ENCODE results near the gene FAM25C. TPM values are rescaled to one million over a fixed set of nuclear protein-coding genes. Genes with fewer than 3 reads are reported as not detected.
"Not testable (repeated sequence)": the region's sequence is repeated elsewhere in the genome, so short reads cannot be mapped to it uniquely, and the experiment has no call there.

The FAM25C gene
- total RNA-seq (2021; fragmentation: NEBNext Ultra II Directional; extraction: Animal tissue kit (Norgen Biotek cat#: 25700)), result not detected
- long read RNA-seq, result 0 reads

DNA sequence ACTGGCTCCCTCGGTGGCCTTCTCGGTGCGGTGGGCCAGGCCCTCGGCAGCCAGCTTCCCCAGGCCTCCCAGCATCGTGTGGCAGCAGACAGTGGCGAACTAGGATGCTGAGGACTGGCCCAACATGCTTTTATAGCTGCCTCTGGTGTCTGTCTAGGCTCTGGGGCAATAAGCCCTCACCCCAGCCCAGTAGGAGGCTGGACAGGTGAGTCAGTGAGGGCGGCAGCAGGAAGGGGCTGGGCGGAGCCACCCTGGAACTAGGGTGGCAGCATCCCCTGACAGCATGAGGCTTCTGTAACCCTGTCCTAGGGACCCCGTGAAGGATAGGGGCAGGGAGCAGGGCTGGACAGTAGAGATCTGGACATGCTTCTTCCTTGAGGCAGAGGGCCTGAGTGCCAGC is at the start of gene FAM25C:
Gene FAM25C, minus strand, starts transcription at position 101 of the 400 bp plus-strand sequence. Its CDS starts 26 bp downstream, at position 75.
- not testable (repeated sequence) for H3K27me3 Mint-ChIP-seq (ENCODE audit: insufficient read depth); DNase-seq; H3K9me3 Mint-ChIP-seq; H3K4me3 Mint-ChIP-seq; H3K27ac Mint-ChIP-seq; H3K4me1 Mint-ChIP-seq (ENCODE audit: low read depth); H3K36me3 Mint-ChIP-seq (ENCODE audit: low read depth)

DNA sequence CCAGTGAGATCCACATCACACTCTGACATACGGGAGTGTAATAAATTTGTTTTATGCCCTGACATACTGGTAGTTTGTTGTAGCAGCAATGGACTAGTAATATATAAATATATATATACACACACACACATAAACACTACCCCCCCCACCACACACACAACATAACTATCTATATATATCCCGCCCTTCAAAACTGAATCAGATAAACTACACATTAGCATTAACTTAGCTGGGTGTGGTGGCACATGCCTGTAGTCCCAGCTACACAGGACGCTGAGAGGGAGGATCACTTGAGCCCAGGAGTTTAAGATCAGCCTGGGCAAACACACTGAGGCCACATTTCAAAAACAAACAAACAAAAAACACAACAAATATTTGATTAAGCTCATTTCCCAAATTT is 45.0 kb upstream of the FAM25C start:
- not testable (repeated sequence) for DNase-seq; H3K27me3 Mint-ChIP-seq (ENCODE audit: insufficient read depth); H3K4me1 Mint-ChIP-seq (ENCODE audit: low read depth); H3K36me3 Mint-ChIP-seq (ENCODE audit: low read depth); H3K9me3 Mint-ChIP-seq; H3K27ac Mint-ChIP-seq; H3K4me3 Mint-ChIP-seq

DNA sequence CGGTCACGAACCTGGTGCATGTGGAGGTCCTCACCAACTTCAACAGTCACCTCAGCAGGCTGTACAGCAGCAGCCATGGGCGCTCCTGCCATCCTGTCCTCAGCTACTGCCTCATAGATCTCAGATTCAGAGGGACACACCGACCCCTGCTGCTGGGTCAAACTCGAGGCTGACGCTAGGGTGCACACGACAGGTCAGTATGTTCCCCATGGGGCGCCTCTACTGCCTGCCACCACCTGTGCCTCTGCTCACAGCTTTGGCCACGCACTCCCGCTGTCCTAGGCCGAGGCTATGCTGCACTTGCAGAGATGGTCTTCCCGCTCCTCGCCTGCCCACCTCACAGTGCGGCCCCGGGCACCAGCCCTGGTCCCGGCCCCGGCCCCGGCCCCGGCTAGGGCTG is 31.8 kb upstream of the FAM25C start:
- not testable (repeated sequence) for DNase-seq; H3K36me3 Mint-ChIP-seq (ENCODE audit: low read depth); H3K27me3 Mint-ChIP-seq (ENCODE audit: insufficient read depth); H3K9me3 Mint-ChIP-seq; H3K4me1 Mint-ChIP-seq (ENCODE audit: low read depth); H3K27ac Mint-ChIP-seq; H3K4me3 Mint-ChIP-seq

DNA sequence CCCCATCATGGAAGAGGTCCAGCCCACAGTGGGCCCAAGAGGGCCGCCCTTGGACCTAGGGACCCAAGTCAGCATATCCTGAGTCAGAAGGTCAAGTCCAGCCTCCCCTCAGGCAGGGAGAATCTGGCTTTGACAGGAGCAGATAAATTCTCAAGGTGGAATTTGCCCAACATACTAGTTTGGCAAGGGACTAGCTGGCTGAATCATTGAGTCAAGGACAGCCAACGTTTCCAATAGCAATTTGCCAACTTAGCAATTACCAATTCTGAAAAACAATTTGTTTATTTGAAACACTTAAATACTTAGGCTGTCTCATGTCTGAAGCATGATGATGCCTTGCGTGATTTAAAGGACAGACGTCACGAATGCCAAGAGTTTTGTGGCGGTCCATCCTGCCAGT is 2.7 kb upstream of the FAM25C start:
- not testable (repeated sequence) for H3K27me3 Mint-ChIP-seq (ENCODE audit: insufficient read depth); H3K9me3 Mint-ChIP-seq

DNA sequence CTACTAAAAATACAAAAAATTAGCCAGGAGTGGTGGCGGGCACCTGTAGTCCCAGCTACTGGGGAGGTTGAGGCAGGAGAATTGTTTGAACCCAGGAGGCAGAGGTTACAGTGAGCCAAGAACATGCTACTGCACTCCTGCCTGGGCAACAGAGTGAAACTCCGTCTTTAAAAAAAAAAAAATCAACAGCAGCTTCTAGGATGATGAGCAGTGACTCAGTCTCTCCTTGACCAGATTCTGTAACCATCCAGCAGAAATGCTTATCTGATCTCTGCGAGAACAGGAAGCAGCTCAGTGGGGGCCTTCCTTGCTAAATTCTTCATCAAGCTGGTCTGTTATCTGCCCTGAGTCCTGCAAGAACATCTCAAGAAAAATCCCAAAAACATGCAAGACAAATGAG is 5.5 kb downstream of the FAM25C start:
- H3K4me1 Mint-ChIP-seq (ENCODE audit: low read depth); H3K4me3 Mint-ChIP-seq; H3K27me3 Mint-ChIP-seq (ENCODE audit: insufficient read depth); H3K36me3 Mint-ChIP-seq (ENCODE audit: low read depth); H3K27ac Mint-ChIP-seq; H3K9me3 Mint-ChIP-seq: not testable (repeated sequence)
- peak; percentile 53 for DNase-seq

More for the DNA sequence above, 2.7 kb upstream of the FAM25C start:
- DNase-seq, result peak; percentile 12
- not testable (repeated sequence) for H3K4me3 Mint-ChIP-seq; H3K4me1 Mint-ChIP-seq (ENCODE audit: low read depth); H3K27ac Mint-ChIP-seq; H3K36me3 Mint-ChIP-seq (ENCODE audit: low read depth)

DNA sequence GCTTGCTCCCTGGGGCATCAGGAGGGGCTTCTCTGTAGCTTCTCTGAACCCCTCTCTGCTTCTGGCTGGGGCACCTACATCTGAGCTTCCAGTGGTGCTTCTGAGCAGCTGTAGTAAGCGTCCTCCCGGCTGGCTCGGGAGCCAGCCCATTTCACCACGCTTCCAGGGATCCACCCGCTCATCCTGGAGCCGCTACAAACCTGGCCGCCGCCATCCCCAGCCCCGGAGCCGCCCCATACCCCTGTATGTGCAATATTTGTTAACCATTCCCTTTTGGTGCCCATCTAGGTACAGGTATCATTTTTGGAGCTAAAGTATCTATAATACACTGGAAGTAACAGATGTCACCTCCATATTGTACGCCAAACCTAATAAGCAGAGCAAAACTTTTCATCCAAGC is 7.0 kb downstream of the FAM25C start:
- not testable (repeated sequence) for DNase-seq; H3K4me1 Mint-ChIP-seq (ENCODE audit: low read depth); H3K27me3 Mint-ChIP-seq (ENCODE audit: insufficient read depth); H3K4me3 Mint-ChIP-seq; H3K36me3 Mint-ChIP-seq (ENCODE audit: low read depth); H3K27ac Mint-ChIP-seq; H3K9me3 Mint-ChIP-seq

DNA sequence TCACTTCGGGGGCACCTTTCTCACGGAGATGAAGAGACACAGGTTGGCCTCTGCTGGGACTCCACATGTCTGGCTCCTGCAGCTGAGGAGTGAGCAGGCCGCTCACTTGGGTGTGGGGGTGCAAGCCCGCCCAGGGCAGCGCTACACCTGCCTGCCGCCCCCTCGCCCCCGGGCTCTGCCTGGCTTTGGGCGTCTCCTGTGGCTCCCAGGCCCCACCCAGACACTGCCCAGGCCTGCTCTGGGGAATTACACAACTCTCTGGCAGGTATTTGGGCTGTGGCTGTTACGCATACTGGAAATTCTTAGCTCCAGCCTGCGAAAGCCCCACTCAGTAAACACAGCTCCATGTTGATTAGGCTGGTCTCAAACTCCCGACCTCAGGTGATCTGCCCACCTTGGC is 7.9 kb downstream of the FAM25C start:
- not testable (repeated sequence) for DNase-seq; H3K27ac Mint-ChIP-seq; H3K36me3 Mint-ChIP-seq (ENCODE audit: low read depth); H3K27me3 Mint-ChIP-seq (ENCODE audit: insufficient read depth); H3K4me3 Mint-ChIP-seq; H3K9me3 Mint-ChIP-seq; H3K4me1 Mint-ChIP-seq (ENCODE audit: low read depth)

DNA sequence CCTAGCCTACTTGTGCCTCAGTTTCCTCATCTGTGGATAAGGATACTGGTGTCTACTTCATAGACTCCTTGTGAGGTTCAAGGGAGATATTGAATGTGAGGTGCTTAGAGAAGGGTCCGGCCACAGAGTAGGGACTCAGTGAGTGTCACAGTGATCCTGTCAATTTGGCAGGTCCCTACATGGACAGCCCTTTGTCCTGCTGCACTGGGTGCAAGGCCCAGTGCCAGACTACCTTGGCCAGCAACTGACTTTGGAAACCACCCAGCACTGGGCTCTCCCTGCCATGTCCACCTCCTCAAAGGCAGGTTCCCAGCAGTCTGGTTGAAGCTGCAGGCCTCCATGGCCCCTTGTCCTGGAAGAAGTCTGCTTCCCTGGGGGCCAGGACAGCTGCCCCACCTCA is 9.5 kb downstream of the FAM25C start:
- H3K27me3 Mint-ChIP-seq (ENCODE audit: insufficient read depth); H3K9me3 Mint-ChIP-seq; H3K36me3 Mint-ChIP-seq (ENCODE audit: low read depth); H3K4me3 Mint-ChIP-seq; DNase-seq; H3K27ac Mint-ChIP-seq: not testable (repeated sequence)
- peaks cover 15% of the 10 kb centered on the region for H3K4me1 Mint-ChIP-seq (ENCODE audit: low read depth)

DNA sequence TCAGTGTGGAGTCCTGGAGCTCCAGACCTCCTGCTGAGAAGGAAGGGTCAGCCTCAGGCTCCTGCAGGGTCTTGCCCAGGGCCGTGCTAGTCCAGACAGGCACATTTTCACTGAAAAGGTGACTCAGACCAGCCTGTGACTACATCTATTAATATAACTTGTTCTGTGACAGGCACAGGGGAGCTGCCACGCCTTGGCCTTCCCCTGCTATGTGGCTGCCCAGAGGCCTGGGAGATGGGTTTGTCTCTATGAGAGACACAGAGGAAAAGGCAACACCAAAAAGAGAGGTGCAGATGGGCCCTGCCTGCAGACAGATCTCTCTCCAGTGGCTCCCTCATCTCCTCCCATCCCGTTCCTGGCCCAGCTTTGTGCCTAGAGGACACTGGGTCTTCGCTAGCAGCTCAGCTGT is 10.0 kb downstream of the FAM25C start:
- H3K27me3 Mint-ChIP-seq (ENCODE audit: insufficient read depth); H3K27ac Mint-ChIP-seq; H3K36me3 Mint-ChIP-seq (ENCODE audit: low read depth); H3K4me3 Mint-ChIP-seq; H3K9me3 Mint-ChIP-seq; DNase-seq: not testable (repeated sequence)
- H3K4me1 Mint-ChIP-seq (ENCODE audit: low read depth), result peaks cover 15% of the 10 kb centered on the region

DNA sequence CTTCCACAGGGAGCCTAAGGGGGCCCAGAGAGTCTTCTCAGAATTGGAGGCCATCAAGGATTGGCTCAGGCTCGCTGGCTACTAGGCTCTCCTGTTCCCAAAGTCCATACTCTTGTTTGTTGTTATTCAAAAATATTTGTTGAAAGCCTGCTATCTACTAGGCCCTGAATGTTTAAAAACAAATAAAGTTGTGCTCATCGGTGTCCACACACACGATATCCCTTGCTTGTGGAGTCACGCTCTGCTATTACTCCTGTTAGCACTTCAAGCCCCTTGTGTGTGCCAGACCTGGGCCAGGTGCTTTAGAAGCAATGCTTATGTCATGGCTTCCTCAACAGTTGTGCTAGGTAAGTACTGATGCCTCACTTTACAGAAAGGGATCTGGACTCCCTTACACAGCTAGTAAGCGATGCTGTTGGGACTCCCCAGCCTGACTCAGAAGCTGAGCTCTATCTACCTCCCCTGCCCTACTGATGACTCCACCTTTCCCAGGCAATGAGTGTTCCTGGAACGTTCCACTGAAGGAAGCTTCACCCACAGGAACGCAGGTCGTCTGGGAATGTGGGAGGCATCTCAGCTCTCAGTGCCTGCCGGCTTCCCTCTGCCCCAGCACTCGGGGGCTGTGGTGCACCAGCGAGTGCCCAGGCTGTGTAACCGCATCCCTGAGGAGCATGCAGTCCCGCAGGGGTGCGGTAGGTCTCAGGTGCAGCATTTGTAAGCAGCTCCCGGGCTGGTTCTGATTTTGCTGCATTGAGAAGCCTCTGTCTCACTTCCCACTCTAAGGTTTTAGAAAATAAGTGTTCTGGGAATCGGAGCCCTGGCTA is 10.7 kb downstream of the FAM25C start:
- Mint-ChIP-seq H3K4me1 (ENCODE audit: low read depth) (peaks cover 15% of the 10 kb centered on the region), H3K4me3 (peak overlapping the region; percentile 46; the same call in 1 of the 2 replicates), H3K27ac (peak overlapping the region; percentile 71)
- H3K9me3 Mint-ChIP-seq; H3K27me3 Mint-ChIP-seq (ENCODE audit: insufficient read depth); H3K36me3 Mint-ChIP-seq (ENCODE audit: low read depth): not testable (repeated sequence)
- DNase-seq, result peak; percentile 79

DNA sequence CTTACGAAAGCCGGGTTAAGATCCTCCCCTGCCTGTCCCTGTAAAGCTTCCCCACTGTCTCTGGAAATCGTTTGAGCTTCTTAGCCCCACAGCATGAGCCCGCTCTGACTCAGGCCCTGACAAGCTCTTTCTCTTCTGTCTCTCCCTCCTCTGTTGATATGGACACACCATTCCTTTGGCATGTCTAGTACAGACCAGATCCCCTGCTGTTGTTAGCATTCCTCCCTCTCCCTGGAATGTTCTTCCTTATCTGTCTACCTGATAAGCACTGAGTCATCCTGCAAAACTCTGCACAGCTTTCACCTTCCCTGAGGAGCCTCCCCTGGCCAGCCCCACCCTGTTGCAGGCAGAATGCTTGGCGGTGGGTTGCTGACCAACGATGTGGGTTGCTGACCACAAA is 11.6 kb downstream of the FAM25C start:
- H3K27me3 Mint-ChIP-seq (ENCODE audit: insufficient read depth); H3K9me3 Mint-ChIP-seq; H3K36me3 Mint-ChIP-seq (ENCODE audit: low read depth); DNase-seq; H3K4me3 Mint-ChIP-seq; H3K27ac Mint-ChIP-seq: not testable (repeated sequence)
- peaks cover 15% of the 10 kb centered on the region for H3K4me1 Mint-ChIP-seq (ENCODE audit: low read depth)
